Right lobe of liver (tissue), 4 donors: ENCODE results near the gene SCN11A.

Source experiments
- CTCF ChIP-seq, 4 donors: fragments of 200-600 bp in 3 of 4; fragments of 450-650 bp in 1 of 4; IDR thresholded peaks; one replicate each; pipeline versions ENCODE4 v1.5.1 to v1.8.0; 2016 to 2022; ENCODE audit warnings: antibody characterized with exemption in 4 of 4, mild to moderate bottlenecking in 2 of 4
- POLR2A ChIP-seq: fragments of 450-650 bp; IDR thresholded peaks from one replicate; pipeline ENCODE4 v1.6.1; 2017; ENCODE audit warnings: antibody characterized with exemption, mild to moderate bottlenecking
- donor health status: DM: no; HTN: no; CAD: no.
- donor health status: DM: no; HTN: no; CAD: no.
- donor health status: DM: no; HTN: yes; CAD: no.

DNA sequence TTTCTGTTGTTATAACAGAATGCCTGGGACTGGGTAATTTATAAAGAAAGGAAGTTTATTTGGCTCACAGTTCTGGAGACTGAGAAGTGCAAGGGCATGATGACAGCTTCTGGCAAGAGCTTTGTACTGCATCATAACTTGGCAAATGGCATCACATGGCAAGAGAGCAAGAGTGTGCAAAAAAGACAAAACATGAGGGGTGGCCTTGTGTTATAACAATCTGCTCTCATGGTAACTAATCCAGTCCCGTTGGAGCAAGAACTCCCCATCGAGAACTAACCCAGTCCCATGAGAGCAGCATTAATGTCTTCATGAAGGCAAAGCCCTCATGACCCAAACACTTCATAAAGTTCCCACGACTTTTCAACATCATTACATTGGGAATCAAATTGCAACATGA is 23.2 kb downstream of the SCN11A start:
- TF ChIP-seq POLR2A, result no peak
- no peak for TF ChIP-seq CTCF (IDR thresholded peaks at IDR 0.05)
